PC-3 (cell line): ENCODE data around the gene TTC34. TPM values are rescaled to one million over a fixed set of nuclear protein-coding genes. Genes with fewer than 3 reads are reported as not detected.
A peak's percentile ranks its signal among the peaks of the same experiment; 100 is the strongest.

Experiments
- ATAC-seq: fragments of 200-7000 bp; cut with Tn5 transposase; 2 replicates; pipeline ENCODE4 v1.9.1; 2020; ENCODE audit warnings: mild to moderate bottlenecking, moderate library complexity
- BruUV-seq: library from RNA; stranded (reverse); fragments of 400-500 nt; replicated peaks from 2 replicates; lab custom pipeline; 2021; lab: Mats Ljungman, UMichigan
- CTCF ChIA-PET: fragments of 300-600 bp; sonication (Branson Sonifier 250); formaldehyde crosslinking; loops from one replicate; lab custom pipeline; 2022; ENCODE audit warnings: antibody characterized with exemption; lab: Charles Lee
- POLR2A ChIA-PET: fragments of 300-600 bp; sonication (Branson Sonifier 250); formaldehyde crosslinking; loops from one replicate; lab custom pipeline; 2022; ENCODE audit warnings: antibody characterized with exemption; ENCODE audit not compliant: unreplicated experiment; lab: Charles Lee
- DNase-seq: peaks from one replicate; pipeline ENCODE4 v3.0.0-alpha.2; 2015
- H2AFZ ChIP-seq: fragments of 300-600 bp; sonication (generic); 2 replicates; pipeline ENCODE4 v1.6.0; 2016; ENCODE audit warnings: antibody characterized with exemption, low read length
- H3F3A ChIP-seq: fragments of 300-600 bp; sonication (generic); one replicate; pipeline ENCODE4 v1.6.0; 2017; ENCODE audit warnings: antibody characterized with exemption, low read length, control low read depth, mild to moderate bottlenecking; ENCODE audit not compliant: unreplicated experiment
- H3K27ac ChIP-seq: fragments of 300-600 bp; sonication (generic); 2 replicates; pipeline ENCODE4 v1.5.1; 2016; ENCODE audit warnings: mild to moderate bottlenecking, low read length
- H3K27me3 ChIP-seq: fragments of 300-600 bp; sonication (generic); 2 replicates; pipeline ENCODE4 v1.6.1; 2016; ENCODE audit warnings: low read length, mixed read lengths
- H3K36me3 ChIP-seq: fragments of 300-600 bp; sonication (generic); 2 replicates; pipeline ENCODE4 v1.6.1; 2016; ENCODE audit warnings: low read depth, mixed run types, low read length, mixed read lengths
- H3K4me1 ChIP-seq: fragments of 300-600 bp; sonication (generic); 2 replicates; pipeline ENCODE4 v1.5.1; 2016; ENCODE audit warnings: low read length; ENCODE audit not compliant: insufficient read depth
- H3K4me2 ChIP-seq: fragments of 300-600 bp; sonication (generic); 2 replicates; pipeline ENCODE4 v1.6.0; 2016; ENCODE audit warnings: low read length
- H3K4me3 ChIP-seq: fragments of 300-600 bp; sonication (generic); 2 replicates; pipeline ENCODE4 v1.5.1; 2016; ENCODE audit warnings: mild to moderate bottlenecking, low read length, mixed read lengths
- H3K79me2 ChIP-seq: fragments of 300-600 bp; sonication (generic); 2 replicates; pipeline ENCODE4 v1.6.1; 2017; ENCODE audit warnings: low read length, mixed read lengths
- H3K9ac ChIP-seq: fragments of 300-600 bp; sonication (generic); 2 replicates; pipeline ENCODE4 v1.6.0; 2016; ENCODE audit warnings: mild to moderate bottlenecking, low read length
- H3K9me2 ChIP-seq: fragments of 300-600 bp; sonication (generic); replicated peaks from 2 replicates; pipeline ENCODE4 v1.6.1; 2016; ENCODE audit warnings: mixed run types, low read length, mixed read lengths
- H3K9me3 ChIP-seq: fragments of 300-600 bp; sonication (generic); 2 replicates; pipeline ENCODE4 v1.6.1; 2016; ENCODE audit warnings: low read length, mixed read lengths
- H4K20me1 ChIP-seq: fragments of 300-600 bp; sonication (generic); 2 replicates; pipeline ENCODE4 v1.6.1; 2016; ENCODE audit warnings: low read length, mixed read lengths
- CTCF ChIP-seq: fragments of 300-600 bp; sonication (generic); conservative IDR thresholded peaks from 2 replicates; pipeline ENCODE4 v1.5.1; 2017; ENCODE audit warnings: antibody characterized with exemption, low read depth, mild to moderate bottlenecking, low read length
- EZH2 ChIP-seq: fragments of 300-600 bp; sonication (generic); IDR thresholded peaks from one replicate; pipeline ENCODE4 v1.6.1; 2017; ENCODE audit warnings: antibody characterized with exemption, mild to moderate bottlenecking, low read length; ENCODE audit not compliant: unreplicated experiment
- EZH2phosphoT487 ChIP-seq: fragments of 300-600 bp; sonication (generic); IDR thresholded peaks from 2 replicates; pipeline ENCODE4 v1.6.1; 2018; ENCODE audit warnings: mild to moderate bottlenecking, antibody characterized with exemption, low read length, borderline replicate concordance
- intact Hi-C: fragments of 100-400 bp; cut with micrococcal nuclease; formaldehyde crosslinking; loops from 2 replicates; pipeline ENCODE4 v1.9.0; 2023
- total RNA-seq: library from RNA; depleted of rRNA; stranded (reverse); fragments of >200 nt; gene quantifications from 2 replicates; pipeline ENCODE4 v1.2.3, GENCODE V29; 2014

Gene TTC34
- total RNA-seq, 1 experiment from 2014 or later = 0.11 TPM

- Histone ChIP-seq H3K9me3 (peaks cover 8% of the 10 kb centered on the region), H3K9me2 (no peaks in the 10 kb centered on the region), H4K20me1 (no peaks in the 10 kb centered on the region), H2AFZ (no peak overlapping the region), H3K79me2 (no peaks in the 10 kb centered on the region), H3K27me3 (peaks cover 97% of the 10 kb centered on the region), H3F3A (no peaks in the 10 kb centered on the region), H3K36me3 (no peaks in the 10 kb centered on the region), H3K4me3 (no peak overlapping the region), H3K27ac (no peak overlapping the region), H3K9ac (no peak overlapping the region), H3K4me1 (no peaks in the 10 kb centered on the region), H3K4me2 (no peak overlapping the region)
- CTCF ChIA-PET = no interaction called here
- no TSS peak for BruUV-seq
- POLR2A ChIA-PET = no interaction called here
- intact Hi-C loops = no loop called here
- no peak for DNase-seq
- no peak for TF ChIP-seq EZH2
- TF ChIP-seq CTCF = peak; percentile 27; the same call in 1 of the 2 replicates
- peak; percentile 34; the same call in 1 of the 2 replicates for TF ChIP-seq EZH2phosphoT487
- ATAC-seq = no peak
Measured at GRCh38 chr1:2840036-2840809, 38.7 kb upstream of the TTC34 start.

- POLR2A ChIA-PET = no interaction called here
- H3K9me3 ChIP-seq = peaks cover 8% of the 10 kb centered on the region
- intact Hi-C loops = no loop called here
Measured at GRCh38 chr1:2837823-2838222, 36.3 kb upstream of the TTC34 start.

More at GRCh38 chr1:2837823-2838222, 36.3 kb upstream of the TTC34 start:
- no peak for TF ChIP-seq CTCF
- H3K9me2 ChIP-seq = no peaks in the 10 kb centered on the region
- BruUV-seq = no TSS peak
- H2AFZ ChIP-seq = no peak overlapping the region
- DNase-seq (no peak), ATAC-seq (no peak)
- H3K4me2 ChIP-seq = no peak overlapping the region
- H3K36me3 ChIP-seq = no peaks in the 10 kb centered on the region
- no peaks in the 10 kb centered on the region for H3K79me2 ChIP-seq
- peaks cover 99% of the 10 kb centered on the region for H3K27me3 ChIP-seq
- H3K27ac ChIP-seq = no peak overlapping the region
- H3K9ac ChIP-seq = no peak overlapping the region
- no peak overlapping the region for H3K4me3 ChIP-seq
- no peaks in the 10 kb centered on the region for H3K4me1 ChIP-seq
- CTCF ChIA-PET = no interaction called here
- H4K20me1 ChIP-seq = no peaks in the 10 kb centered on the region
- no peaks in the 10 kb centered on the region for H3F3A ChIP-seq
